Measurements from ENCODE around the gene RIPK1. TPM values are rescaled to one million over a fixed set of nuclear protein-coding genes. Genes with fewer than 3 reads are reported as not detected.
"Not testable (repeated sequence)": the region's sequence is repeated elsewhere in the genome, so short reads cannot be mapped to it uniquely, and the experiment has no call there.

The RIPK1 gene
- polyA plus RNA-seq, 5 donors: 17.5 to 24.9 (median 19.8) TPM

DNA sequence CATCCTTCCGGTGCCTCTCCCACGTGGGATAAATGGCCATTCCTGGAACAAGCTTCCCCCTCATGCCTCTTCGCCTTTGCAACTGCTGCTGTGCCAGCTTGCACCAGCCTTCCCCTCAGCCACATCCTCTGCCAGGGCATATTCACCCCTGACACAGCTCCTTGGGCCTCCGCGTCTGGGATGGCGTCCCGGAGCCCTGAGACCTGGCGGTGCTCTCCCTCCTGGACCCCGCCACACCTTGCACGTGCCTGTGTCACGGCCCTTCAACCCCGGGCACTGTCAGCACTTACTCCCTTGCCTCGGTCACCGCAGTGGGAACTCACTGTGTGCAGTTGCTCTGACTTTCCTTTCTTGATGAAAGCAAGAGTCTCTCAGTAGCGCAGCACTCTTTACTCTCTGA, 63.4 kb downstream of the RIPK1 start:
- DNase-seq: no peak

- DNase-seq: no peak
These were observed 65.2 kb downstream of the RIPK1 start for GRCh38 chr6:3133515-3133914.

DNA sequence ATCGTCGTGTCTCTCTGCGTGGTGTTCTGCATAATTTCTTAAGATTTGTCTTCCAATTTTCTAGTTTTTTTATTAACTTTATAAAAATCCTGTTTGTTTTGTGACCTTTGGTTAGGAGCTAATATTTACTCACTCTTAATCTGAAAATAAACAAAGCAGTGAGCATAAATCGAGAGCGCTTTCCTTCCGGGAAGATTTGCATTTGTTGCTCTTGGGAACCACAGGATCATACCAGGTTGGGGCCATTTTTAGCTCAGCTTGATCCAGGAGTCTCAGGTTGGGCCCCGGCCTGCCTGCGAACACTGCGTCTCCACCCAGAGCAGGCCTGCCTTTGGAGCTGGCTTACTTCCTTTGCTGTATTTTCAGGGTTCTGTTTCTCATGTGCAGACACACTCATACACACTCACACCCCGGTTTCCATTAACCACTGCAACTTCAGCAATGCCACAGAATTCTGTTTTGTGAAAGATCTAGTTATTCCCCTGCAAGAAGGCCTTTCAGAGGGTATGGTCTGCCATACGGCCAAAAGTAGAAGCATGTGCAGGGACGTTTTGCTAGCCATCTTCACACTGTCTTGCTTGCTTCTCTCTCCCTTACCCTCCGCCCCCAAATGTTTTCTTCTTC, 67.5 kb downstream of the RIPK1 start:
- DNase-seq: no peak

DNA sequence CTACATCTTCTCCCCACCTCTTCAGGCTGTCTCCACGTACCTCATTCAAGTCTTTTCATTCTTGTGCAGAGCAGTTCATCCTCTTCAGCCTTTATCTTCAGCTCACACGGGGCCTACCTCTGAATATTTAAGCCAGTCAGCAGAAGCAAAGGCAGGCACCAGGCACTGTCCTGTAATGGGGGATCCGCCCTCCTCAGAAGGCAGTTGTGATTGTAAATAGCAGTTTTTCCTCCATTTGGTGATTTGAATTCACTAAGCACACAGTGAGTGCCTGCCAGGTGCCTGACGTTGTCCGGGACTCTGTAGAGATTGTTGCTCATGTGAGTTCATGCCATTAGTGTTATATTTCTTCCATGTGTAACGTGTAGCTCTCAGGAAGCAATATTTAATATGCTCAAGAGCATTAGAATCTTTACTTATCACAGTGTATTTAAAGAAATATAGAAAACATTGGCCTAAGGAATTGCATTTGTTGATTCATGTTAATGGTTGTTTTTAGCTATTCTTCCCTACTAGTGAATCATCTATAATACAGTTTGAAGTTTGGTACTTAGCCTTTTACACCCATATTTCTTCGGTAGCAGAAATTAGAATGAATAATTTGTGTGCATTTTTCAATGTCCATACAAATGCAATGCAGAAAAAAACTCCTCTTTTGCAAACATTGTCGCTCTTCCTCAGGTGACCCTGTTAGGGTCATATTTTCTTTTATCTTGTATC, 68.2 kb downstream of the RIPK1 start:
- no peak for DNase-seq

DNA sequence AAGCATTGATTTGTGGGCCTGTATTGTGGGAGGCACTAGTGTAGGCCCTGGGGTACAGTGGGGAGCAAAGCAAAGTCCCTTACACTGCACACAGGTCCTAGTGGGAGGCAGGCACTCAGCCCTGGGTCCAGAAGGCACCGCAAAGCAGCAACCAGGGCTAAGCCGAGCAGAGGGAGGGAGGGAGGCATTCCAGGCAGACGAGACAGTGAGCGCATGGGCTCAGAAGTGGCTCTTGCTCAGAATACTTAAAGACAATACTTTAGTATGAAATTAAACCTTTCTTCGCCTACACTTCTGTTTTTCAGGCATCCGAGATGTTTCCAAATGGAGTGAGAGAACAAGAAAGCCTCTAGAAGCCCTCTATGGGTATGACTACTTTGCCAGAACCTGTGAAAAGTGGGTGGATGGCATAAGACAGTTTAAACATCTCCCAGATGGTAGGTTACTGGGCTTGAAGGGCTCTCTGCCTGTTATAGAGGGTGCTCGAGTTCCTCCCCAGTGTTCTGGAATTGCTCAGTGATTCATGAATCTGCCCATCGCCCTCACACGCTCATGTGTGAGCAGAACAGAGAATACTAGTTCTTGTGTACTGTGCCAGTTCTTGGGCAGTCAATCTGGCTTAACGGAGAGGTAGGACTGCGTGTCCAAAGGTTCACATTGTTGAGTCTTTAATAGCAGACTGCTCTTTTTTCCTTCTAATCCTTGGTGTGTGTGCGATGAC, 68.9 kb downstream of the RIPK1 start:
- no peak for DNase-seq

GRCh38 chr6:3137873-3138272, 69.6 kb downstream of the RIPK1 start:
- DNase-seq: not testable (repeated sequence)

GRCh38 chr6:3138341-3138740, 70.0 kb downstream of the RIPK1 start:
- DNase-seq: no peak

DNA sequence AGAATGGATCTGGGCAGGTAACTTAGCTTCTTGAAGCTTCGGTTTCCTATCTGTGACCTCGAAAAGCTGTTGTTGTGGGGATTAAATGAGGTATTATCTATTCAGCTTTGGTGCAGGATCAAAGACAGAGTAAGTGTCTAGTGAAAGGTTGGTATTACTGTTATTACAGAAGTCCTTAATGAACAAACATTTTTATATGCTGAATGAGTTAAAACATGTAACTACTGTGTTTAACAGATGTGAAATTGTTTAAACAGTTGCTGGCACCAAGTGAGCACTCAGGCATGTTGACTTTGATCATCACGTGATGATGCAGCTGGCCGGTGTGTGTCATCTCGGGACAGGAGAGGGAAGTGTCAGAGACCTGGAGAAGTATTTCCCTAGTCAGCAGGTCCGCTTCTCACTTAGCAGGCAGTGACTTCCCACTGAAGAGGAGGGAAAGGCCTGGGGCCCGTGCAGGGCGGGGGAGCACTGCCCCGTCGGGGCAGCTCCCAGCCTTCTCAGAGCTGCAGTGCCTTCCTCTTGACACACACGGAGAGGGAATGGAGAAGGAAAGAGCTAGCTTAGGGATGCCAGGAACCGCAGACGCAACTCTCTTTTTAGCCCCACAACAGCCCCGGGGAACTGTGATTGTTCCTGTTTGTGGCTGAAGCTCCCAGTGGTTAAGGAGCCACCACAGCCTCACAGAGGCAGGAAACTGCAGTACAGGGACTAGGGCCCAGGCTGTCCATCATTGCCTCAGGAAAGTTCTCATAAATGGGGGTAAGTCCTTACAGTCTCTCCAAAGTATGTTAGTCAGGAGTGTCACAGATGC, 71.0 kb downstream of the RIPK1 start:
- DNase-seq: no peak

GRCh38 chr6:3140201-3140600, 71.9 kb downstream of the RIPK1 start:
- no peak for DNase-seq

DNA sequence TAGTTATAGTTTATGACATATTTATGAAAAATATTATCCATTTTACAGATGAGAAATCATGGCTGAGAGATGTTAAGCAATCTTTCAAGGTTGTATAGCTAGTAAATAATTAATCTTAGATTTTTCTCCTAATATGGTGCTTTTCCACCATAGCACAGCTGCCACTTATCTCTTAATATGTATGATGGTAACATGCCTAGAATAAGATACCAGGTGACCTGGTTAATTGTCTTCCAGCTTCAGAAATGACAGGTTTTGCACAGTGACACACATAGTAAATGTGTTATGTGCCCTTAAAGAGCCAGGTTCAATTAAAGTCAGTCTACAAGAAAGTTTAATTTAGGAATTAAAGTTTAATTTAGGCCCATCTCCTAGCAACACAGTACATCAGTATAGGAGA, 74.2 kb downstream of the RIPK1 start:
- no peak for DNase-seq

DNA sequence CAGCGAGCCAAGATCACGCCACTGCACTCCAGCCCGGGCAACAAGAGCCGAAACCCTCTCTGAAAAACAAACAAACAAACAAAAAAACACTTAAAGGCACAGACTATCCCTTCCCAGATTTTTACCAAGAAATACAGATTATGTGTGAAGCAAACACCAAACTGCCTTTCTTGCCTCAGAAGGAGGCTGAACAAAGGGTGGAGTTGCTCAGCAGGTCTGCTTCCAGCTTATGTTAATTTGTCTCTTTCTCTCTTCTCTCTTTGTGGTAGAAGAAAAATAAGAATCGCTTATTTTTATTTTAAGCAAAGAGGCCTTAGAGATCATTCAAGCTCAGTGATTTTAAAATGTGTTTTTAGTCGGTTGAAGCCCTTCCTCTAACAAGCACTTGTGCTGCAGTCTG, 74.9 kb downstream of the RIPK1 start:
- no peak for DNase-seq

DNA sequence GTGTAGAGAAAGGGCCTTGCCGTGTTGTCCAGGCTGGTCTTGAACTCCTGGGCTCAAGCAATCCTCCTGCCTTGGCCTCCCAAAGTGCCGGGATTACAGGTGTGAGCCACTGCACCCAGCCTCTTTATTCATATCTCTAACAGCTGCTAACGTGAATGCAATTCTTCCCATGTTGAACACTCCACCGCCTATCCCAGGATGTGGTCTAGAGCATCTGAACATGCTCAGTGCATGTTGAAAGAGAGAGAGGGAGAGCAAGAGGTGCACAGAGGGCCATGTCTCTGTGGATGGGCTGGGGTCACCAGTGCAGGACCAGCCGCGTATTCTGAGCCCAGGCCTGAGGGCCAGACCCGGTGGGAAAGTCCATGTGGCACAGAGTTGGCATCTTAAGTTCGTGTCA, 76.3 kb downstream of the RIPK1 start:
- DNase-seq: no peak

DNA sequence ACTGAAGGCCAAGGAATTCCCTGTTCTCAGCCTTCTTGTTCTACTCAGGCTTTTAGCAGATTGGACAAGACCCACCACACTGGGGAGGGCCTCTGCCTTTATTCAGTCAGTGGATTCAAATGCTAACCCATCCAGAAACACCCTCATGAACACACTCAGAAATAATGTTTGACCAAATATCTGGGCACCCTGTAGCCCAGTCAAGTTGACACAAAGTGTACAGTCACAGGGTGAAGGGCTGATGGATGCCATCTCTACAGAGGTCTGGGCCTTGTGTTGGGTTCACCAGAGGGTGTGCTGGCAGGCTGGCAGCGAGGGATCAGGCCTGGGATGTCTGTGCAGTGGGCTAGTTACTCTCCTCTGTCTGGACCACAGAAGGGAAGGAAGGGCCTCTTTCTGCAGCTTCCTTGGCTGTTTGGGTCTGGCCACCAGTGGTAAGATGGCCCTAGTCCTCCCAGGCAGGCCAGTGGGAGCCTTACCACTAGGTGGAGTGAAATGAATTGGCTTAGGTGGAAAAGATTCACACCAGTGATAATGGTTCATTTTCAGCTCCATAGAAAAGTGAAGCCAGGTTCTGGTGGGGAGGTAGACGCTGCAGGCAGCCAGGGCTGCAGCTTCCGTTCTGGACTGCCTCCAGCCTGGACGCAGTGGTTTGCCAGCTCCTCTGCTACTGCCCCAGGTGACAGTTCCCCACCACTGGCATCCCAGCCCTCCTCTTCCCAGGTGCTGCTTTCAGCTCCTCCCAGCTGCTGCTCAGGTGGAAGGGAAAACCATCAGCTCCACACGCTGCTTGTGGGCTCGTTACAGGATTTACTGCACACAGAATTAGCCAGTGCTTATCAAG, 79.8 kb downstream of the RIPK1 start:
- no peak for DNase-seq

GRCh38 chr6:3151691-3152090, 83.4 kb downstream of the RIPK1 start:
- DNase-seq: no peak

DNA sequence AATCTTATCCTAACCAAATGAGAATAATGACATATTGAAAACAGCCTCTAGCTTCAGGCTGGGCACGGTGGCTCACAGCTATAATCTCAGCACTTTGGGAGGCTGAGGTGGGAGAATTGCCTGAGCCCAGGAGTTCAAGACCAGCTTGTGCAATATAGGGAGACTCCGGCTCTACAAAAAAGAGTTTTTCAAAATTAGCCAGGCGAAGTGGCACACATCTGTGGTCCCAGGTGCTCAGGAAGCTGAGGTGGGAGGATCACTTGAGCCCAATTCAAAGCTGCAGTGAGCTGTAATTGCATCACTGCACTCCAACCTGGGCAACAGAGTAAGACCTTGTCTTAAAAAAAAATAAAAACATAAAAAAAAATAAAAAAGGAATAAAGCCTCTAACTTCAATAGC, 84.4 kb downstream of the RIPK1 start:
- DNase-seq: no peak

GRCh38 chr6:3155416-3155815, 87.1 kb downstream of the RIPK1 start:
- not testable (repeated sequence) for DNase-seq

DNA sequence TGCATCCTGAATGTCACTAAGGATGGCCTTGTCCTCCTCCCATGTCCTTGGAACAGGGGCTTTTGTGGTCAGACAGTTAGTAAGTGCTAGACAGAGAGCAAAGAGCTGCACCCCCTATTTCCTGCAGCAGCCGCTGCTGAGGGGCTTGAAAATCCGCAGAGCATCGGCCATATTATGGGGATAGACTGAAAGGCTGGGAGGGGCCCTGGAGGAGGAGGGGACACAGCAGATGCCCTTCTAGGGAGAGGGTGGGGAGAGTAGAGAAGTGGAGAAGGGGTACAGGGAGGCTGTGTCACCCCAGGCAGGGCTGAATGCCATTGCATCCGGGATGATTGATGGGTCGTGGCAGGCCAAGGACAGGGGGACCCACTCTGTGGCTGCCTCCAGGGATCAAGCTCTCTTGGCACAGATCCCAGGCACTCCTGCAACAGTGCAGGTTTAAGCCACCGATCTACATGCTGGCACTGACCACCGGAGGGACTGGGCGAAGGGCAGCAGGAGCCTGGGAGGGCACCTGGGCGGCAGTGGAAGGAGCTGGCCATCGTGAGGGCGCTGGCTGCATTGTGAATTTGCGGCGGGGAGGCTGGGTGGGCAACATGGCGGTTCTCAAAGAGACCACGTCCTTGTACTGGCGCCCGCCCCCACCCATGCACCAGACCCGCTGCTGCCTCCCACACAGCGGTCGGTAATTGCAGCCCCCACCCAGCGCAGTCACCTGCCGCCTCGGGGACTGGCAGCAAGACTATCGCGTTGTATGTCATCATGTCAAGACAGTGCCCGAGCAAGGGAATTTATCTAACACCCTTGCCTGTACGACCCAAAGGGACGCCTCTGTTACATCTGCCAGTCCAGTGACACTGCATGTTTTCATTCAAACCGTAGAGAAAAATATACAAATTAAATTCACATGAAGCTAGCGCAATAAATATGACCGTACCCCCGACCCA, 88.2 kb downstream of the RIPK1 start:
- peak; percentile 10 to 11 for DNase-seq

- peak; percentile 76 to 80 for DNase-seq
These were observed 89.0 kb downstream of the RIPK1 start, which contains the start of gene TUBB2A for GRCh38 chr6:3157131-3157933. TUBB2A (minus strand) TSS chr6:3157544; CDS start chr6:3157463, 81 bp downstream.

All from right lung (tissue), 5 donors.